Stimulated activated CD8-positive, alpha-beta memory T cell treated with anti-CD3 and anti-CD28 coated beads, Interleukin-15, amount 100 ng/mL, for 48 hours (primary cell): ENCODE data around the gene MORF4L2.
A peak's percentile ranks its signal among the peaks of the same experiment; 100 is the strongest.

Experiments used
- DNase-seq, 2 donors: peaks; one replicate each; pipeline ENCODE4 v3.0.0-alpha.2; 2020; ENCODE audit warnings: low read depth in 2 of 2

Gene MORF4L2

GRCh38 chrX:103631145-103631544 lies 55.4 kb downstream of the MORF4L2 start:
- no peak for DNase-seq

- no peak for DNase-seq
These were observed 56.4 kb downstream of the MORF4L2 start for GRCh38 chrX:103630171-103630511.

- no peak for DNase-seq
These were observed 57.0 kb downstream of the MORF4L2 start for GRCh38 chrX:103629318-103630170.

- DNase-seq: peak in 1 of 2 donors; percentile 7
These were observed 57.8 kb downstream of the MORF4L2 start, which contains the start of gene TCEAL1 for GRCh38 chrX:103628386-103629317. TSS of gene TCEAL1 (plus strand) at chrX:103628975. CDS start at chrX:103629917, 942 bp downstream.

- DNase-seq: no peak
These were observed 59.6 kb downstream of the MORF4L2 start for GRCh38 chrX:103626855-103627254.
